HepG2 (cell line): Measurements from ENCODE around the gene HIBADH. TPM values are rescaled to one million over a fixed set of nuclear protein-coding genes. Genes with fewer than 3 reads are reported as not detected.

Experiments
- AHR ChIP-seq: IDR thresholded peaks from 2 replicates; pipeline ENCODE4 v1.6.1; 2018; ENCODE audit warnings: missing genetic modification reagents, missing compliant biosample characterization
- ATF4 ChIP-seq, 2 experiments: fragments of 450-650 bp in 1 of 2; sonication (generic) in 1 of 2; formaldehyde crosslinking; IDR thresholded peaks; 2 replicates each; pipeline versions ENCODE4 v1.5.0 to v1.8.0; 2020 to 2022; ENCODE audit warnings: mild to moderate bottlenecking in 1 of 2, missing genetic modification reagents in 1 of 2
- CHCHD3 ChIP-seq: sonication (generic); formaldehyde crosslinking; IDR thresholded peaks from 2 replicates; pipeline ENCODE4 v1.8.0; 2022; ENCODE audit warnings: mild to moderate bottlenecking, missing genetic modification reagents, moderate library complexity
- CREM ChIP-seq, 2 experiments: sonication (generic) in 1 of 2; formaldehyde crosslinking in 1 of 2; IDR thresholded peaks; 2 replicates each; pipeline versions ENCODE4 v1.4.0 to v1.6.1; 2016 to 2020; ENCODE audit warnings: antibody characterized with exemption in 1 of 2, mild to moderate bottlenecking in 1 of 2, missing genetic modification reagents in 1 of 2
- CSRNP2 ChIP-seq: sonication (generic); formaldehyde crosslinking; conservative IDR thresholded peaks from 2 replicates; pipeline ENCODE4 v1.8.0; 2022; ENCODE audit warnings: low read depth, missing genetic modification reagents
- FOSL2 ChIP-seq: sonication (generic); formaldehyde crosslinking; IDR thresholded peaks from 2 replicates; pipeline ENCODE4 v1.4.0; 2020; ENCODE audit warnings: missing genetic modification reagents
- GRHL1 ChIP-seq: sonication (generic); formaldehyde crosslinking; conservative IDR thresholded peaks from 2 replicates; pipeline ENCODE4 v1.8.0; 2022; ENCODE audit warnings: missing genetic modification reagents
- HMGXB3 ChIP-seq: sonication (generic); formaldehyde crosslinking; IDR thresholded peaks from 2 replicates; pipeline ENCODE4 v1.4.0; 2020; ENCODE audit warnings: missing genetic modification reagents, borderline replicate concordance
- HNF4A ChIP-seq: sonication (generic); formaldehyde crosslinking; IDR thresholded peaks from 2 replicates; pipeline ENCODE4 v1.4.0; 2020; ENCODE audit warnings: missing genetic modification reagents
- HNF4G ChIP-seq, 2 experiments: sonication (generic) in 1 of 2; formaldehyde crosslinking in 1 of 2; IDR thresholded peaks; 2 replicates each; pipeline versions ENCODE4 v1.4.0 to v1.6.1; 2011 to 2020; ENCODE audit warnings: borderline replicate concordance in 2 of 2, low read depth in 2 of 2, mild to moderate bottlenecking in 2 of 2, low read length in 1 of 2, missing genetic modification reagents in 1 of 2, moderate library complexity in 1 of 2
- HOXD1 ChIP-seq: sonication (generic); formaldehyde crosslinking; IDR thresholded peaks from 2 replicates; pipeline ENCODE4 v1.5.0; 2020; ENCODE audit warnings: missing genetic modification reagents
- PATZ1 ChIP-seq: sonication (generic); formaldehyde crosslinking; IDR thresholded peaks from 2 replicates; pipeline ENCODE4 v1.4.0; 2020; ENCODE audit warnings: missing genetic modification reagents
- RARA ChIP-seq: IDR thresholded peaks from 2 replicates; pipeline ENCODE4 v1.6.1; 2016; ENCODE audit warnings: missing genetic modification reagents, missing compliant biosample characterization
- SAP130 ChIP-seq: IDR thresholded peaks from 2 replicates; pipeline ENCODE4 v1.6.1; 2016; ENCODE audit warnings: low read depth
- ZBTB21 ChIP-seq: sonication (generic); formaldehyde crosslinking; IDR thresholded peaks from 2 replicates; pipeline ENCODE4 v1.4.0; 2020; ENCODE audit warnings: missing genetic modification reagents
- ZNF598 ChIP-seq: sonication (generic); formaldehyde crosslinking; IDR thresholded peaks from 2 replicates; pipeline ENCODE4 v1.5.1; 2020; ENCODE audit warnings: mild to moderate bottlenecking, missing genetic modification reagents, borderline replicate concordance
- ZNF644 ChIP-seq: IDR thresholded peaks from 2 replicates; pipeline ENCODE4 v1.6.1; 2016; ENCODE audit warnings: low read depth
- ZNF776 ChIP-seq: sonication (generic); formaldehyde crosslinking; IDR thresholded peaks from 2 replicates; pipeline ENCODE4 v1.4.0; 2020; ENCODE audit warnings: mild to moderate bottlenecking, missing genetic modification reagents
- polyA plus RNA-seq, 8 experiments: library from polyadenylated mRNA; depleted of rRNA in 3 of 8; stranded (reverse) in 7 of 8; unstranded in 1 of 8; fragments of >200 nt; fragmentation: Illumina TruSeq in 4 of 8; extraction: Trizol in 4 of 8; gene quantifications; 2 replicates each; pipeline versions ENCODE4 v1.2.1 to v1.2.3, GENCODE V29; 2011 to 2016; ENCODE audit warnings: low read depth in 4 of 8, missing spikeins in 1 of 8, mixed read lengths in 1 of 8; ENCODE audit not compliant: insufficient read depth in 1 of 8
- total RNA-seq, 5 experiments: library from RNA; depleted of rRNA; stranded (reverse); fragments of >200 nt; fragmentation: Illumina TruSeq; extraction: Trizol; gene quantifications; 2 replicates each; pipeline ENCODE4 v1.2.3, GENCODE V29; 2016; ENCODE audit warnings: low read depth in 1 of 5

The HIBADH gene
- total and polyA plus RNA-seq, 2 of the 13 experiments (the other 11 are each of a cell fraction or from before 2014, with no cell fraction given): 49.9 to 59.5 TPM

GRCh38 chr7:27677912-27678612 is 15.4 kb upstream of the HIBADH start (continued):
- peak; percentile 67; the same call in 1 of the 2 replicates for TF ChIP-seq HMGXB3 (CRISPR knock-in tag)
- TF ChIP-seq FOSL2: peak; percentile 69
- TF ChIP-seq ZBTB21: peak; percentile 58; the same call in 1 of the 2 replicates
- no peak for TF ChIP-seq ZNF776 (CRISPR knock-in tag)
- TF ChIP-seq ZNF644 (CRISPR knock-in tag): no peak
- no peak for TF ChIP-seq CHCHD3 (CRISPR knock-in tag)
- no peak for TF ChIP-seq CSRNP2 (CRISPR knock-in tag)
- no peak for TF ChIP-seq HOXD1 (CRISPR knock-in tag)
- no peak for TF ChIP-seq PATZ1
- TF ChIP-seq SAP130 (CRISPR knock-in tag): peak; percentile 44; the same call in 1 of the 2 replicates
- TF ChIP-seq RARA: no peak
- TF ChIP-seq GRHL1 (CRISPR knock-in tag): no peak
- TF ChIP-seq AHR (CRISPR knock-in tag): no peak
- TF ChIP-seq HNF4G (IDR thresholded peaks at IDR 0.05; ENCODE audit: borderline replicate concordance, low read depth, low read length): peak; percentile 23; the same call in 1 of the 2 replicates
- TF ChIP-seq HNF4G (CRISPR knock-in tag; IDR thresholded peaks at IDR 0.05; ENCODE audit: borderline replicate concordance, low read depth): no peak
- TF ChIP-seq ZNF598 (CRISPR knock-in tag): no peak
- peak; percentile 14; the same call in 1 of the 2 replicates for TF ChIP-seq HNF4A (CRISPR knock-in tag)
- 0 out of 2 replicates have a peak, but pooled peaks have one; percentile 28 for TF ChIP-seq CREM (IDR thresholded peaks at IDR 0.05)
- TF ChIP-seq CREM (CRISPR knock-in tag; IDR thresholded peaks at IDR 0.05): no peak
- no peak for TF ChIP-seq ATF4 (CRISPR knock-in tag; IDR thresholded peaks at IDR 0.05)
